Stimulated activated CD4-positive, alpha-beta T cell treated with anti-CD3 and anti-CD28 coated beads, Interleukin-2, amount 100 ng/mL, for 24 hours (primary cell): ENCODE results near the gene RASSF7.

ENCODE experiments used
- DNase-seq, 2 donors: peaks; one replicate each; pipeline ENCODE4 v3.0.0-alpha.2; 2020

Gene RASSF7

DNA sequence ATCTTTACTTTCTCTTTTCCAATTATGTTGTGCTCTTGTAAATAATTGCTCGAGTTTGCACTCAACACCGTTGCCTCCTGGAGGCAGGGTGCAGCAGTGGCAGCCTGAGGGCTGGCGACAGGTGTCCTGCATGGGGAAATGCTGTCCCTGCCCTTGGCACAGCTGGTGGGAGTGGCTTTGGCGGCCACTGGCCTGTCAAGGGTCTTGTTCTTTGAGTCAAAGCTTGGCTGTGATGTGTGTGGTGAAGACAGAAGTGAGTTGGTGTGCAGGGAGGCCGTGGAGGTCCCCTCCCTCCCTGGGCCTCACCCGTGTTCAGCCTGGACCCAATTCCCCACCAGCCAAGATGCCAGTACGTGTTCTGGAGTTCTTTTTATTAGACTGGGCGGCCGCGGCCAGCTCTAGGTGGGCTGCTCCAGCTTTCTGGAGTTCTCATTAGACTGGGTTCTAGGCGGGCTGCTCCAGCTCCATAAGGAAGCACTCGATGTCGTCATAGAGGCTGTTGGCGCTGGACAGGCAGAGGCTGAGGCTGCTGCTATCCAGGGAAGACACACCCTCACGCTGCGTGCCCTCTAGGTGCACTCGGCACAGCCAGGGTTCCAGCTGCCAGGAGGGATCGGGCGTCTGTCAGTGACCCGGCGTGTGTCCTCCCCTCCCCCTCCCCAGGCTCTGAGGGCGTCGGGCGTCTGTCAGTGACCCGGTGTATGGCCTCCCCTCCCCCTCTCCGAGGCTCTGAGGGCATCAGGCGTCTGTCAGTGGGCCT lies 51.6 kb downstream of the RASSF7 start:
- DNase-seq = no peak

DNA sequence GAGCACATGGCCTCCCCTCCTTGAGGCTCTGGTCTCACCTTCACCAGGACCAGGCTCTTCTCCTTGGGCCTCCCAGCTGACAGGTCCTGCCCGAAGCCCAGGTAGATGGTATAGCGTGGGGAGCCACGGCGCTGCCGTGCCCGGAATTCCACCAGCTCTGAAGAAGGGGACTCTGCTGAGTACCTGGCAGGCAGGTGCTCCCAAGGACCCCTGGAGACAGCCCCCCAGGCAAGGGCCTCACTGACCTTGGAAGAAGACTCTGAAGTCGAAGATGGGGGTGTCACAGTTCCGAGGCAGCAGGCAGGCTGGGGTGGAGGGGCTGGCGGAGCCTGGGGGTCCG lies 52.2 kb downstream of the RASSF7 start:
- DNase-seq = no peak

DNA sequence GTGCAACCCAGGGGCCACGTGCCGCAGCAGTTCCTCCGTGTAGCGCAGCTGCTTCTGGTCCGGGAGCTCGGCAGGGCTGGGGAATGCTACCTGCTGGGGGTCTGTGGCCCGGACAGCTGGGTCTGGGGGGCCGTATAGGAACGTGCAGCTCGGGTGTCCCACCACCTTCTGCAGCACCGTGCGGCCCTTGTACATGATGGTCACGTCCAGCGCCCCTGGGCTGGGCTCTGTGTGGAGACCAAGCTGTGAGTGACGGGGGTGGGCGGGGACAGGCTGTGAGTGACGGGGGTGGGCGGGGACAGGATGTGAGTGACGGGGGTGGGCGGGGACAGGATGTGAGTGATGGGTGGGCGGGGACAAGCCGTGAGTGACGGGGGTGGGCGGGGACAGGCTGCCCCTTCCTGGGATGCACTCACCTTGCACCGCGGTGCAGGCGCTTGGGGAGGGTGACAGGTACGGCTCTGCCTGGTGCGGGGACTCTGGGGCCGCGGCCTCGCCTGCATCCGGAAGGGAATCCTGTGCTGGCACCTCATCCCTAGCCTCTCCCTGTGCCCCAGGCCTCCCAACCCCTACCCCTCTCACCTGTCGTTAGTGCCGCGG lies 52.7 kb downstream of the RASSF7 start:
- DNase-seq = peak; percentile 82 to 85
